Endothelial cell (in vitro differentiated cells): ENCODE results near the gene HMGCS1. TPM values are rescaled to one million over a fixed set of nuclear protein-coding genes. Genes with fewer than 3 reads are reported as not detected.

Experiments used
- DNase-seq: peaks from one replicate; pipeline ENCODE4 v3.0.0; 2021; ENCODE audit warnings: low spot score
- H3K27ac Mint-ChIP-seq: one replicate; pipeline ENCODE4 v1.8.0; 2021; ENCODE audit warnings: mixed read lengths, inconsistent platforms; ENCODE audit not compliant: unreplicated experiment
- H3K27me3 Mint-ChIP-seq: one replicate; pipeline ENCODE4 v1.8.0; 2021; ENCODE audit warnings: mild to moderate bottlenecking, moderate library complexity, mixed read lengths, inconsistent platforms; ENCODE audit not compliant: unreplicated experiment
- H3K36me3 Mint-ChIP-seq: one replicate; pipeline ENCODE4 v1.8.0; 2021; ENCODE audit warnings: mild to moderate bottlenecking, low read depth, mixed read lengths, inconsistent platforms; ENCODE audit not compliant: unreplicated experiment
- H3K4me1 Mint-ChIP-seq: one replicate; pipeline ENCODE4 v1.8.0; 2021; ENCODE audit warnings: mild to moderate bottlenecking, mixed read lengths, inconsistent platforms; ENCODE audit not compliant: unreplicated experiment
- H3K4me3 Mint-ChIP-seq: one replicate; pipeline ENCODE4 v1.8.0; 2021; ENCODE audit warnings: mild to moderate bottlenecking, mixed read lengths, inconsistent platforms; ENCODE audit not compliant: unreplicated experiment
- H3K9me3 Mint-ChIP-seq: one replicate; pipeline ENCODE4 v1.8.0; 2021; ENCODE audit warnings: mixed read lengths, inconsistent platforms; ENCODE audit not compliant: unreplicated experiment
- CTCF ChIP-seq: fragments of 200-600 bp; sonication (generic); IDR thresholded peaks from one replicate; pipeline ENCODE4 v1.5.0; 2021; ENCODE audit warnings: antibody characterized with exemption; ENCODE audit not compliant: unreplicated experiment
- total RNA-seq: library from RNA; stranded (reverse); fragmentation: NEBNext Ultra II Directional; extraction: Animal tissue kit (Norgen Biotek cat#: 25700); gene quantifications from one replicate; pipeline ENCODE4 v1.2.1, GENCODE V29; 2021; ENCODE audit not compliant: unreplicated experiment

HMGCS1 gene
- total RNA-seq, 1 donor from 2014 or later: 192 TPM

DNA sequence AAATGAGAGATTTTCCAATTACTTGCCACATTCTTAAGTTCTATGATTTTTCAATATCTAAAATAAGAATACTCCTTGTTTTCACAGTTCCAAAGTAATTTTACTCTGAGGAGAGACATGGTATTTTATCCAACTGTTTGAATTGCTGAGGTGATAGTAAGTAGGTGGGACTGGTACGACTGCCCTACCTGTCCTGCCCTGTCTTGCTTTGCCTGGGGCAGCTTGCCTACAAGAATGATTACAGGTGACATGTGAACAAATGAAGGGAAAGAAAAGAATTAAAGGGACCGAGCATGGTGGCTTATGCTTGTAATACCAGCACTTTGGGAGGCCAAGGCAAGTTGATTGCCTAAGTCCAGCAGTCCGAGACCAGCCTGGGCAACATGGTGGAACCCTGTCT lies 41.6 kb upstream of the HMGCS1 start:
- Mint-ChIP-seq H3K4me3 (no peak overlapping the region), H3K4me1 (peaks cover 8% of the 10 kb centered on the region), H3K27ac (no peak overlapping the region), H3K36me3 (no peaks in the 10 kb centered on the region), H3K27me3 (peaks cover 1% of the 10 kb centered on the region), H3K9me3 (peaks cover 6% of the 10 kb centered on the region)
- DNase-seq: no peak
- TF ChIP-seq CTCF: no peak

GRCh38 chr5:43353668-43354067 lies 40.5 kb upstream of the HMGCS1 start:
- no peaks in the 10 kb centered on the region for H3K9me3 Mint-ChIP-seq
- no peak overlapping the region for H3K4me3 Mint-ChIP-seq
- H3K27ac Mint-ChIP-seq: no peak overlapping the region
- no peaks in the 10 kb centered on the region for H3K36me3 Mint-ChIP-seq
- peaks cover 1% of the 10 kb centered on the region for H3K27me3 Mint-ChIP-seq
- DNase-seq: no peak
- peaks cover 8% of the 10 kb centered on the region for H3K4me1 Mint-ChIP-seq
- no peak for TF ChIP-seq CTCF

DNA sequence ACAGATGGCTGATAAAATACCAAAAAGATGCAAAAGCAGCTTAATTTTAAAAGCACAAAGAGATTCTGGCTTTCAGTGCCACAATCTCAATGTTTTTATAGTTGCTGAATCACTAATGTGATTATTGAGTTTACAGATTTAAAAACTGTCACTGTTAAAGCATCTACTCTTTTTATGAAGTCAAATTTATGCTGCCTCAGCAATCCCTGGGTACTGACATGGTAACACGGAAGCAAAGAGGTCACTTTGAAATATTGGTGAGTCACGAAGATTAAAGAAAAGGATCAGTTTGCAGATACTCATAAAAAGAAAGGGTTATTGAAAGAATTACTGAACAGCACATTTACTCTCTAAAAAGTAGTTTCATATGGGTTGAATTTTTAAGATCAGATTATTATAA lies 39.7 kb upstream of the HMGCS1 start:
- H3K9me3 Mint-ChIP-seq: no peaks in the 10 kb centered on the region
- H3K27ac Mint-ChIP-seq: no peak overlapping the region
- TF ChIP-seq CTCF: no peak
- peaks cover 8% of the 10 kb centered on the region for H3K4me1 Mint-ChIP-seq
- no peak overlapping the region for H3K4me3 Mint-ChIP-seq
- peaks cover 1% of the 10 kb centered on the region for H3K27me3 Mint-ChIP-seq
- no peak for DNase-seq
- H3K36me3 Mint-ChIP-seq: no peaks in the 10 kb centered on the region

DNA sequence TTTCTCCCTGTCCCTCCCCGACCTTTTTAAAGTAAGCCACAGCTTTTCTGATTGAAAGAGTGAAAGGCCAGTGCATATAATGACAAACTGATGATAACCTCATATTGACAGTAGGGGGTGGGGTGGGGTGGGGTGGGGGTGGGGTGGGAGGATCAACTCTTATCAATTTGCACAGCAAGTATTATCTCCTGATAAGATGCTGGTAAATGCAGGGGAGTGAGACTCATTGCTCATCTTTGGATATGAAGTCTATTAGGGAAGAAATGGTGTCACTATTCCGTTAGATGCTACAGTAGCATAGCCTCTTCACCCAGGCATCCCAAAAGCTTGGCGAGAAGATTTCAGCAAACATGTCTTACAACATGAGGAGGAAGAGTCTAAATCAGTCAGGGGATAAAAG lies 38.9 kb upstream of the HMGCS1 start:
- H3K27ac Mint-ChIP-seq: no peak overlapping the region
- TF ChIP-seq CTCF: no peak

DNA sequence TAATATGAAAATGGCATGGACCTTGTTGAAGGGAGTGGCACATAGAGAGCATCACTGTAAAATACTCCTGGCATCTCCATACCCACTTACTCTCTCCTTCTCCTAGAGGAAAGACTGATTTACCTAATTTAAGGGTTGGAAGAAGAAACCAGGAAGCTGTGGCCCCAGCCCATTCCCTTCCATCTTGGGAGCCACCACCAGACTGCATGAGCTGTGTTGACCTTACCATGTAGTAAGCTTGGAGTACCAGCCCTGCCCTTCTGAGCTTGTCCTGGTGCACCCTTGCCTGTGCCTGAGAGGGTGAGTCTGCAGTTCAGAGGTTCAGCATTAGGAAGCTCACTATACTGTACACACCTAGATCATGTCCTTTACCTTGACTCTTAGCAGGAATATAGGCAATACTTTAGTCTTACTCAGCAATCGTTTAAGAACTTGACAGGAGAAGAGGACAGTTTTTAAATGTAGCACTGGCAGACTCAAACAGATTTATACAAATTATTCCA lies 35.7 kb upstream of the HMGCS1 start:
- H3K4me1 Mint-ChIP-seq: peaks cover 4% of the 10 kb centered on the region
- no peak for DNase-seq
- no peaks in the 10 kb centered on the region for H3K36me3 Mint-ChIP-seq
- no peak for TF ChIP-seq CTCF
- no peak overlapping the region for H3K4me3 Mint-ChIP-seq
- no peak overlapping the region for H3K27ac Mint-ChIP-seq
- no peaks in the 10 kb centered on the region for H3K27me3 Mint-ChIP-seq
- H3K9me3 Mint-ChIP-seq: no peaks in the 10 kb centered on the region

More for the DNA sequence above, 38.9 kb upstream of the HMGCS1 start:
- DNase-seq: no peak
- no peaks in the 10 kb centered on the region for H3K9me3 Mint-ChIP-seq
- H3K4me1 Mint-ChIP-seq: peaks cover 8% of the 10 kb centered on the region
- H3K27me3 Mint-ChIP-seq: peaks cover 1% of the 10 kb centered on the region
- H3K4me3 Mint-ChIP-seq: no peak overlapping the region
- H3K36me3 Mint-ChIP-seq: no peaks in the 10 kb centered on the region
